NCI-H187 treated with DMSO at 0.1 percent for 48 hours (cell line): Measurements from ENCODE around the gene STPG1.

Source experiments
- DNase-seq: peaks from one replicate; lab custom pipeline; 2025; lab: John Stamatoyannopoulos, UW

STPG1 gene

GRCh38 chr1:24341260-24341659 is 72.3 kb downstream of the STPG1 start:
- DNase-seq: no peak

DNA sequence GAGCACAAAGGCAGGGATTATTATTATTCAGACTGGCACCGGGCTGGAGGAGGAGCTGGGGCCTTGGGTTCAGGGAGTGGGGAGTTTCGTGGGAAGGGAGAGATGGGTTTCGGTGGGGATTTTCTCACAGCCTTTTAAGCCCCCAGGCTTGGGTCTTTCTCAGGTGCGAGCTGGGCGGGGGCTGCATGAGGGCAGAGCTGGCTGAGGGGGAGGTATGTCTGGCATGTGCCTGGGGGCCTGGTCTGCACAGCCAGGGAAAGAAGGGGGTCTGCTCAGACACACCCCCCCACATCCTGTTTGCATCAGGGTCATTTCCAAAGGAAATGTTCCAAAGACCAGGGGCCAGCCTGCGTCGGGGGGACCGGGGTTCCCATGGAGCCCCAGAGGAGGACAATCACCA is 72.8 kb downstream of the STPG1 start:
- DNase-seq: no peak

- DNase-seq: no peak
Measured at GRCh38 chr1:24339996-24340395, 73.6 kb downstream of the STPG1 start.

DNA sequence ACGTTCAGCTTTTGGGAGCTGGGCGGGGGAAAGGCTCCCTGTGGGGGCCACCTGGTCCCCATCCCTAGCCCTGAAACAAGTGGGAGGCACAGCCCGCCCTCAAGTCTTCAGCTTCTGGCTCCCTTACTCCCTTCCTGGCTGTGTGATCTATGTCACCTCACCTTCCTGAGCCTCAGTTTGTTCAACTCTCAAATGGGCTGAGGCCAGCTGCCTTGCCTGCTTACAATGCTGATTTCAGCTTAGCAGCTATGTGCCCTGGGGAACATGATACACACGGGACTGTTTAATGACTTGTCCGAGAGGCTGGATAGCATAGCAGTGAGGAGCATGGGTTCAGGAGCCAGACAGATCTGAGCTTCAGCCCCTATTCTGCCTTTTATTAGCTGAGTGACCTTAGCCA is 75.1 kb downstream of the STPG1 start:
- no peak for DNase-seq

DNA sequence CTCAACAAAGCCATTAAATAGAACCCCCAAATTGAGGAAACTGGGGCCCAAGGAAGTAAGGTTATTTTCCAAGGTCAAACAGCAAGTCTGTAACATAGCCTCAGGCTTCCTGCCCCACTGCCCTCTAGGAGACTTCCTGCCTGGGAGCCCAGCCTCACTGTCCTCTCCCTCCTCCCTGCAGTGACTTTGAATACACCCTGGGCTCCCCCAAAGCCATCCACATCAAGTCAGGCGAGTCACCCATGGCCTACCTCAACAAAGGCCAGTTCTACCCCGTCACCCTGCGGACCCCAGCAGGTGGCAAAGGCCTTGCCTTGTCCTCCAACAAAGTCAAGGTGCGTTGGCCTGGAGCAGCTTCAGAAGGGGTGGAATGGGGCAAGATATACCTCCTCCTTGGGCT is 76.1 kb downstream of the STPG1 start:
- no peak for DNase-seq

- no peak for DNase-seq
Measured at GRCh38 chr1:24336075-24336474, 77.5 kb downstream of the STPG1 start.

DNA sequence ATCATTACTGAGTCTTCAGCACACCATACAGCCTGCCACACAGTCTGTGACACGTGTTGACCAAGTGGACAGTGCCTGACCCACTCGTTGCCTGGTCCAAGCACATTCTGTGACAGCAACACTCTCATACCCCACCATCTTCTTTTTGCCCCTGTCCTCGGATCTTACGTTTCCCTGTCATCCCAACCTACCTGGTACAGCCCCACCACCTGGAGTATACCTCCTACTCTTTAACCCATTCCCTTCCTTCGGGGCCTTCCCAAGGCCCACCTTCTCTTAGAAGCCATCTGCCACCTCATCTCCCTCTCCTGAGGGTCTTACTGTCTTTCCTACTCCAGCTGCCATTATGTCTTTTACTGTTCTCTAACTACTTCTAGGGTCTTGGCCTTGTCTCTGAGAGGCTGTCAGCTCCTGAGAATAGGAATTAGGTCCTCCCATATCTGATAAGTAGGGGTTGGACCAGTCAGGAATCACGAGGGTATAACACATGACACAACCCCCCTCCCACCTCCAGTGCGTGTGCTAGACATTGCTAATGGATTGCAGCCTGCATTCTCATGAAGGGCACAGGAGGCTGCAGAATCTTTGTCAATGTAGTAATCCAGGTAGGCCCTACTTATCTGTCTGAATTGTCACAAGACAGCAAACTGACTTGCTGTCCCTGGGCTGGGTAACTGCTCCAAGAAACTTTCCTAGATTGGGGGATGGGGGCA is 81.5 kb downstream of the STPG1 start:
- DNase-seq: no peak

GRCh38 chr1:24329797-24330543 is 83.6 kb downstream of the STPG1 start:
- DNase-seq: no peak

- DNase-seq: no peak
Measured at GRCh38 chr1:24329331-24329730, 84.3 kb downstream of the STPG1 start.

GRCh38 chr1:24327891-24328290 is 85.7 kb downstream of the STPG1 start:
- no peak for DNase-seq

DNA sequence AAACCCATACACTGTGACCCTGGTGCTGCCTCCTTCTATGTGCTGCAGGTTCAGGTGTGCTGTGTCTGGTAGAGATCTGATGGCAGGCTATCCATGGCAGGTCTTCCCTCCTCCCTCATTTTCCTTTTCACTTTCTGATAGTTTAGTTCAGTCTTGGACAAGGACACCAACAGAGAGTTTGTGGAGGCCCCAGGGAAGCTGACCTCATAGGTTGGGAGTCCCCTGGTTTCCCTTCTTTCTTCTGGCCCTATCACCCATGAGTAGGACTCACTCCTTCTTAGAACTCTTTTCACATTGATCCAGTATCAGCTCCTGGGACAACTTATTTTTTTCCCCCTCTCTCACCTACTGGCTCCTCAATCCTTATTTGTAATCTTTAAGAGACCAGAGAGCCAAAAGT is 86.1 kb downstream of the STPG1 start:
- DNase-seq: no peak

DNA sequence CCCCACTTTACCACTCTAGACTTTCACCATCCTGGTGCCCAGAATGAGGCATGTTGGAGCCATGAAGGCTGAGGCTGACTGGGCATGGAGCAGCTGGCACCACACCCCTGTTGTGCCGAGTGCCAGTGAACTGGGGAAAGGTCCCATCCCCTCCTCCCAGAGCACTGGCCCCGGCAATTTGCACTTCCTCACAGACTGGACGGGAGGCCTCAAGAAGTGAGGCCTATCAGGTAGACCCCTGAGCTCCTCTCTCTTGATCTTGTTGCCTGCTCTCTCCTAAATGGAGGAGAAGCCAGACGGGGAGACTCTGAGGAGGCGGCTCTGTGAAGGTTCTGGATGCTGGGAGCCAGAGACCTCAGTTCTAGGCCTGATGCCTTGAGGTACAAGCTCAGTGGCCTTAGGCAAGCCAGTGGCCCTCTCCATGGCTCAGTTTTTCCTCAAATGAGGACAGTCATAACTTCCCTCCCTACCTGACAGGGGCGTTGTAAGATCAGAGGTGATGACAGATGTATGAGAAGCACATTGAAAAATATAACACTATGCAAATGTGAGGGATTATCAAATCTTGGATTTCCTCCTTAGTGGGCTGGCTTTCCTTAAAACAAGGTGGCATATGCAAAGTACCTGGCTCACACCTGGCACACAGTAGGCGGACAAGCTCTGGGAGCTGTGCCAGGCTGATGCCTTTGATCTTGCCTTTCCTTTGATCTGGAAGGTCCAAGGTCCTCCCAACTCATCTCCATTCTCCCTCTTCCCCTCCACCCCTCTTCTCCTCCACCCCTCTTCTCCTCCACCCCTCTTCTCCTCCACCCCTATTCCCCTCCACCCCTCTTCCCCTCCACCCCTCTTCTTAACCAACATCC is 87.8 kb downstream of the STPG1 start:
- DNase-seq: no peak

- no peak for DNase-seq
Measured at GRCh38 chr1:24324903-24325302, 88.7 kb downstream of the STPG1 start.

- no peak for DNase-seq
Measured at GRCh38 chr1:24323281-24323680, 90.3 kb downstream of the STPG1 start.

DNA sequence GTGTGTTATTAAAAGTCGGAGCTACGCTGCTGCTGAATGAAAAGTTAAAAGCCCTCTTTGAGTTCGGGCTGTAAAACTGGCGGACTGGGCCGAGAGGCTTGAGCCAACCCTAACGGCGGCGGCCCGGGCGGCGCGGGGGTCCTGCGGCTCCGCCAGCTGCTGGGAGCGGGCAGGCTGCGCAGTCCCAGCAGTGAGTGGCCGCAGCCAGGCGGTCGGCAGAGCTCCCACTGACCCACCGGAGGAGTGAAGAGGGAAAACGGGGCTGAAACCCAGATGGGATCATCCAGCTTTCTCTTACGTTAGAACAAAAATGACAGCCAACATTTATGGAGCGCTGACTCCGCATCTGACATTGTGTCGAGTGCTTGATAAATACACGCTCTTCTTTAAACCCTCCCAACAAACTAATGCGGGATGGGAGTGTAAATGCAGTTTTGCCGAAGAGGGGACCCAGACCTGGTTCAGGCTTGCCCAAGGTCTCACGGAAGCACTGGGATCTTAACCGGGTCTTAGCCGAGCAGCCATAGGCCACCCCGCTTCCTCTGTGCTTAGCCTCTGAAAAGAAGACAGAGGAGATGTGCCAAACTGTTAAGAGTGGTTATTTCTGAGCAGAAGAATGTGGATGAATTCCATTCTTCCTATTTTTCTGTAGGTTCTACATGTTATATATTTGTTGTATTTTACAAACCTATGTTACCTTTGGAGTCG is 91.0 kb downstream of the STPG1 start:
- no peak for DNase-seq

DNA sequence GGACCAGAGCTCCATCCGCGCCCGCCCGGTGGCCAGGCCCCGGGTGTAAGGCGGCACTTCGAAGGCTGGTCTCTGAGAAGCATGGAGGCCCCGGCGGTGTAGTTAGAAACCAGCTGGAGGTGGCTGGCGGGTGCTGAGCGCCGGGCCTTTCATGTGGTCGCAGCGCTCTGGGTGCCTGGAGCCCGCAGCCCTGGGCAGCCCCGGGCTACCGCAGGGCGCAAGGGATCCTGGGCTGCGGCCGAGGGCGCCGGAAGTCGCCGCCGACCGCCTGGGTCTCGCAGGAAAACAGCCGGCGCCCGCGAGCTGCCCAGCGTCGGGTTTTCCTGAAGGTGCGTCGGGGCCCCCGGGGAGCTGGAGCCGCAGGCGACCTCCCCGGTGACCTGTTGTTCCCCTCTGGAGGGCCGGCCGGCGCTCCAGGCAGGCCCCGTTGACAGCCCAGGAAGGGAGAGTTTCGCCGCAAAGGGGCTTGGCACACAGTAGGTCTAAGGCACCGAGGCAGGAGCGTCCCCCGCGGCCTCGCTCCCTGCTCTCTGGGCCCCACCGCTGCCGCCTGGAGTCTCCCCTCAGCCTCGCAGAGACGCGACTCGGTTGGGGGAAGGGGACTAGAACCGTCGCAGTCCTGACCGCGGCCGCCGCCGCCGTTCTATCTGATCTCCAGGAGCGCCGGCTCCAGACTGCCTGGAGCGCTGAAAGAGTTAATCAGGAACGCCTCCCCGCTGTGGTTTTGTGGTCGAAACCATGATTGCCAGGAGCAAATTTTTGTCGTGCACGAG is 91.7 kb downstream of the STPG1 start:
- DNase-seq: no peak

- no peak for DNase-seq
Measured at GRCh38 chr1:24321126-24321525, 92.5 kb downstream of the STPG1 start.

GRCh38 chr1:24319962-24320361 is 93.6 kb downstream of the STPG1 start:
- DNase-seq: no peak

GRCh38 chr1:24319312-24319863 is 94.2 kb downstream of the STPG1 start, which contains the start of gene GRHL3:
Gene GRHL3 (plus strand): TSS chr1:24319357. CDS start chr1:24319552, 195 bp downstream.
- DNase-seq: peak; percentile 95

DNA sequence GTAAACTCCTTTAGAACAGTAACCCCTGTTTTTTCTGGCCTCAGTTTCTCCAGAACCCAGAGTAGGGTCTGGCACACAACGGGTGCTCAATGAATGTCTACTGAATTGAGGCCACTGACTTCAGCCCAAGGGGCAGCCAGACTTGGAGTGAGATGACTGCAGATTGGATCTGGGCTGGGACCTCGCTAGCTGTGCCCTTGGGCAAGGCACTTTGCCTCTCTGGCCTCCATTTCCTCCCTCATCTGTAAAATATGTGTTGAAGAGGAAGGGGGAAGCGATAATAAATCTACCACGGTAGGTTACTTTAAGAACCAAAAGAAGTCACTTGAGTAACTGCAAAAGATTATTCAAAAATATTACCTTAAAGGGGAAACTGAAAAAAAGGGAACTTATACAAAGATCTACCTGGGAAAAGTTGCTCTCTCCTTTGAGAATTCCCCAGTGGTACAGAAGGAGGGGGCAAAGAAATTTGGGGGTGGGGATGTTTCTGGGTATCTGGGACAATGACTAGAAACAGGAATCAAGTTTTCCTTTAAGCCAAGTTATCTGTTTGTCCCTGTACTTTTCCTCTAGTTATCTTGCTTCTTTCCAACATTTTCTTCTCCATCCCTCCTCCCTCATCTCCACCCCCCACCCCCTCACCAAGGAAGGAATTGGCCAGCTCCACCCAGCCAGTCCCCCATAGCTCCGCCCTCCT is 94.8 kb downstream of the STPG1 start:
- DNase-seq: no peak
